Heart left ventricle (tissue), 16 donors: ENCODE data around the gene GPC6. TPM values are rescaled to one million over a fixed set of nuclear protein-coding genes. Genes with fewer than 3 reads are reported as not detected.

Experiments used
- ATAC-seq, 4 donors: fragments of 200-7000 bp; cut with Tn5 transposase; one replicate each; pipeline ENCODE4 v1.9.1; 2020 to 2022; ENCODE audit warnings: moderate library complexity in 4 of 4, mild to moderate bottlenecking in 3 of 4, moderate number of reproducible peaks in 1 of 4
- DNase-seq, 5 donors: peaks; one replicate each; pipeline ENCODE4 v3.0.0-alpha.2; 2020
- H3K27ac ChIP-seq, 12 donors: fragments of 200-600 bp; sonication (generic) in 4 of 12; one replicate each; pipeline versions ENCODE4 v1.5.0 to v1.8.0; 2016 to 2022; ENCODE audit warnings: mild to moderate bottlenecking in 2 of 12
- H3K27me3 ChIP-seq, 9 donors: fragments of 200-600 bp; sonication (generic) in 2 of 9; one replicate each; pipeline versions ENCODE4 v1.5.1 to v1.8.0; 2016 to 2022; ENCODE audit warnings: mild to moderate bottlenecking in 3 of 9
- H3K36me3 ChIP-seq, 9 donors: fragments of 200-600 bp; sonication (generic) in 2 of 9; one replicate each; pipeline versions ENCODE4 v1.5.0 to v1.8.0; 2018 to 2022; ENCODE audit warnings: mild to moderate bottlenecking in 2 of 9
- H3K4me1 ChIP-seq, 12 donors: fragments of 200-600 bp; sonication (generic) in 4 of 12; one replicate each; pipeline versions ENCODE4 v1.5.0 to v1.8.0; 2016 to 2022; ENCODE audit warnings: mild to moderate bottlenecking in 3 of 12
- H3K4me3 ChIP-seq, 12 donors: fragments of 200-600 bp; sonication (generic) in 4 of 12; one replicate each; pipeline versions ENCODE4 v1.5.0 to v1.8.0; 2017 to 2022; ENCODE audit warnings: mild to moderate bottlenecking in 9 of 12, moderate library complexity in 4 of 12
- H3K9me3 ChIP-seq, 12 donors: fragments of 200-600 bp; sonication (generic) in 4 of 12; one replicate each; pipeline versions ENCODE4 v1.5.0 to v1.8.0; 2016 to 2022; ENCODE audit warnings: mild to moderate bottlenecking in 1 of 12
- POLR2A ChIP-seq, 2 donors: fragments of 450-650 bp; IDR thresholded peaks; one replicate each; pipeline ENCODE4 v1.6.1; 2017; ENCODE audit warnings: antibody characterized with exemption in 2 of 2, mild to moderate bottlenecking in 2 of 2, moderate library complexity in 2 of 2
- WGBS, 4 donors: extraction: QIAGEN DNeasy Blood & Tissue Kit in 2 of 4; methylation state at CpG; one replicate each; pipeline versions ENCODE4 v1.1.5 to v1.1.7; 2013 to 2018; 5-methylcytosine and 5-hydroxymethylcytosine counted together
- intact Hi-C, 10 donors: fragments of 100-400 bp; cut with DNase I; formaldehyde crosslinking; loops; one replicate each; pipeline versions ENCODE4 v1.11.1 to v1.14.2; 2022
- polyA plus RNA-seq, 2 donors: library from polyadenylated mRNA; stranded (reverse); fragments of 200-250 nt; gene quantifications; one replicate each; pipeline ENCODE4 v1.2.3, GENCODE V29; 2013
- total RNA-seq, 9 donors: library from RNA; depleted of rRNA in 2 of 9; stranded (reverse); fragments of >200 nt in 2 of 9; fragmentation: NEBNext Ultra II Directional in 3 of 9; extraction: Animal tissue kit (Norgen Biotek cat#: 25700) in 3 of 9; gene quantifications; one replicate each; pipeline versions ENCODE4 v1.1.0 to v1.2.4, GENCODE V29; 2016 to 2023
- TF ChIP-seq, protein P1 (sequence below), 12 donors: fragments of 200-600 bp; sonication (generic) in 4 of 12; IDR thresholded peaks; one replicate each; pipeline versions ENCODE4 v1.5.0 to v1.8.0; 2018 to 2022; ENCODE audit warnings: antibody characterized with exemption in 12 of 12, mild to moderate bottlenecking in 5 of 12
- donor health status: ischemic (EF 13 %, LVEDD 7.1; RV severe dilation, severe dysfunction).
- donor health status: healthy with polysubstance abuse.
- donor health status: DM: no; HTN: yes; CAD: no.
- donor health status: DM: no; HTN: no; CAD: no.
- donor health status: ischemic (EF 25% LVEDD 6.9; RV normal size, moderate dysfunction).
- donor health status: ischemic (EF 25% LVEDD 5.7; RV mildly dilated, moderate dysfunction).
- donor health status: healthy.
- donor health status: DM: yes; HTN: yes; CAD: no.
- donor health status: ischemic (EF 35%, LVEDD 5.7; RV mildly dilated, moderate dysfunction).
- donor health status: nonischemic (EF 11% LVEDD 7.7; RV severe dilation, severe dysfunction).
- donor health status: DM: yes; HTN: yes; CAD: no.
- donor health status: PGD.
- donor health status: ischemic (EF 29% LVEDD 5.4; RV normal size, mild dysfunction).
- donor health status: nonischemic (EF 23%, LVEDD 6.1; RV moderate dilation, normal function).

Gene GPC6
- total and polyA plus RNA-seq, 11 donors: 0.08 to 6.2 (median 2.0) TPM

DNA sequence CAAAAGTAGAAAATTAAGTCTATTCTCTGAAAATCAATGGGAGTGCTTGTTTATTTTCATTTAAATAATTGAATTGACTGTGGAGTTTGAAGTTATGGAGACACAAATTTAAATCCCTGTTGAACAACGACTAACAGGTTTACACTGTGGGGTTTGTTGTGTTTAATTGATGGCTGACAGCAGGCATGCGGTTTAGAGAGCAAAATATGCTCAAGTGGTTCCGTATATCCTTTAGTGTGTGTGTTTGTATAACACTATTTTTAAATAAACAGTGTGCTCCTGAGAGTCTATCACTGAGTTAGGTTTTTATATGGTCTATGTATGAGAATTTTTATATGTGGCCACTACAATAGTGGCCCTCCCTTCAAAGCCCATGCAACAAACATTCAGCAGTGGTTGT lies 332.0 kb downstream of the GPC6 start:
- Histone ChIP-seq H3K27me3 (no peaks in the 10 kb centered on the region), H3K4me3 (no peak overlapping the region), H3K36me3 (no peaks in the 10 kb centered on the region), H3K4me1 (no peaks in the 10 kb centered on the region), H3K9me3 (no peaks in the 10 kb centered on the region), H3K27ac (no peak overlapping the region)
- WGBS, 4 donors: 68 to 74% (median 71%) methylated on average over 3 of the region's 3 CpGs
- ATAC-seq (no peak), DNase-seq (no peak)
- intact Hi-C loops: no loop called here
- TF ChIP-seq POLR2A (IDR thresholded peaks at IDR 0.05): no peak
- TF ChIP-seq, protein P1, sequence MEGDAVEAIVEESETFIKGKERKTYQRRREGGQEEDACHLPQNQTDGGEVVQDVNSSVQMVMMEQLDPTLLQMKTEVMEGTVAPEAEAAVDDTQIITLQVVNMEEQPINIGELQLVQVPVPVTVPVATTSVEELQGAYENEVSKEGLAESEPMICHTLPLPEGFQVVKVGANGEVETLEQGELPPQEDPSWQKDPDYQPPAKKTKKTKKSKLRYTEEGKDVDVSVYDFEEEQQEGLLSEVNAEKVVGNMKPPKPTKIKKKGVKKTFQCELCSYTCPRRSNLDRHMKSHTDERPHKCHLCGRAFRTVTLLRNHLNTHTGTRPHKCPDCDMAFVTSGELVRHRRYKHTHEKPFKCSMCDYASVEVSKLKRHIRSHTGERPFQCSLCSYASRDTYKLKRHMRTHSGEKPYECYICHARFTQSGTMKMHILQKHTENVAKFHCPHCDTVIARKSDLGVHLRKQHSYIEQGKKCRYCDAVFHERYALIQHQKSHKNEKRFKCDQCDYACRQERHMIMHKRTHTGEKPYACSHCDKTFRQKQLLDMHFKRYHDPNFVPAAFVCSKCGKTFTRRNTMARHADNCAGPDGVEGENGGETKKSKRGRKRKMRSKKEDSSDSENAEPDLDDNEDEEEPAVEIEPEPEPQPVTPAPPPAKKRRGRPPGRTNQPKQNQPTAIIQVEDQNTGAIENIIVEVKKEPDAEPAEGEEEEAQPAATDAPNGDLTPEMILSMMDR (IDR thresholded peaks at IDR 0.05): no peak

DNA sequence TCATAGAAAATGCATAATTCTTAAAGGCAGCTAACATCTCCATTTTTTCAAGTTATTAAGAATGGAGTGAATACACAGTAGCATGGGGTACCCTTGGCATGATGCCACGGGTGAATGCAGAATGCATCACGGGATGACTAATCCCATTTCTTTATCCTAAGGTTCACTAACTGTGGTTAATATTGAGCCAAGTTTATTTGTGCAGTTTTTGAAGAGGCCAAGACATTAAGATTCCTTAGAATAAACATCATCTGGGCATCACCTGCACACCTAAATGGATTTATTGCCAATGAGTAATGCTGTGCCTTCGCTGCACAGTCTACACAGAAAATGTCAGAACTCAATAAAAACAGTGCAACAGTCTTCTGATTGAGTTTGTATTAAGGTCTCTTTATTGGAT lies 333.1 kb downstream of the GPC6 start:
- Histone ChIP-seq H3K36me3 (no peaks in the 10 kb centered on the region), H3K9me3 (no peaks in the 10 kb centered on the region), H3K27me3 (no peaks in the 10 kb centered on the region), H3K4me1 (no peaks in the 10 kb centered on the region), H3K4me3 (no peak overlapping the region), H3K27ac (no peak overlapping the region)
- WGBS, 4 donors: 67 to 79% (median 73%) methylated on average over 3 of the region's 3 CpGs
- no peak for TF ChIP-seq POLR2A (IDR thresholded peaks at IDR 0.05)
- TF ChIP-seq, protein P1 (IDR thresholded peaks at IDR 0.05): no peak
- DNase-seq (no peak), ATAC-seq (no peak)
- intact Hi-C loops: no loop called here

DNA sequence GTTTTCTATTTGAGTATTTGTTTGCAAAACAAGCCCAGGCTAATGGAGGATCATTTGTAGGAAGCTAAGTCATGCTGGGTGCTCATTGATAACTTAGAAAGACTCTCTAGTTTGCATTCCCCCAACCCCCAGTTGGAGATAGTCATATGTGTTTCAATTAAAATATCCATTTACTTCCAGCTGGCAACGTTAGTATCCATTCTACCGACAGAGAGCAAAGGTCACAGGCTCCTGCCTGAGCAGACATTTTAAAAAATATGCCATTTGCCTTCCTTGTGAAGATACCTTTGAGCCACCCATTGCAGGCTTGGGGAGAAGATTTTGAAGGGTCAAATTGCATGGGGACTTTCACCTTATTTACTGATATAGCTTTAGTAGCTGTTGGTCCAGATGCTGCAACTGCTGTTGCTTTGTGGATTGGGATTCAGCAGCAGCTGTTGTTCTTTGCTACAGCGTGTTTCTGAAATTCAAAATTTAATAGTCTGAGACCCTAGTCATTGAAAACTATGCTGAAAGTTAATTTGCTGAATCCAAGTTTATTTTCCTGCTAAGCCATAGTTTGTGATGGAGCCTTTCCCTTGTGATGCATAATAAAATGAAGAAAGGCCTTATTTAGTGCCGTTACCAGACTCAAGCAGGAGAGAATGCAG lies 335.1 kb downstream of the GPC6 start:
- no peak for ATAC-seq

DNA sequence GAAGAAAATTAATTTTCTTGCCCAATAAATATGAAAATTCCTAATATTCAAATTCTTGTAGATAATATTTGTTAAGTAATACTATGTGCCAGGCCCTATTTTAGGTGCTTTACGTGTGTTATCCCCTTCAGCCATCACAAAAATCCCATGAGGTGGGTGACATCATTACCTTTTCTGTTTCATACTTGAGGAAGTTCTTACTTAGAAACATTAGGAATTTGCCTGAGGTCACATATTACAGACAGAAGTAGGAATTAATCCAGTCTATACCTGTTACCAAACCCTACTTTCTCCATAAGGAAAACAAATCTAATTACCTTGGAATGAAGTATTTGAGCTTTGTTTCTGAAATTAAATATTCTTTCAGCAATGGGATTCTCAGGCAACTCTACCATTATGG lies 336.1 kb downstream of the GPC6 start:
- Histone ChIP-seq H3K4me1 (no peaks in the 10 kb centered on the region), H3K9me3 (no peaks in the 10 kb centered on the region), H3K27me3 (no peaks in the 10 kb centered on the region), H3K4me3 (no peak overlapping the region), H3K27ac (no peak overlapping the region), H3K36me3 (no peaks in the 10 kb centered on the region)
- DNase-seq (no peak), ATAC-seq (no peak)
- no peak for TF ChIP-seq POLR2A (IDR thresholded peaks at IDR 0.05)
- TF ChIP-seq, protein P1 (IDR thresholded peaks at IDR 0.05): no peak
- intact Hi-C loops: no loop called here
- WGBS, 4 donors: 64 to 79% (median 76%) methylated on average over 1 of the region's 1 CpG

More for the DNA sequence above, 335.1 kb downstream of the GPC6 start:
- Histone ChIP-seq H3K4me1 (no peaks in the 10 kb centered on the region), H3K36me3 (no peaks in the 10 kb centered on the region), H3K27me3 (no peaks in the 10 kb centered on the region), H3K9me3 (no peaks in the 10 kb centered on the region), H3K27ac (no peak overlapping the region), H3K4me3 (no peak overlapping the region)
- 61 to 68% (median 64%) methylated on average over 4 of the region's 4 CpGs for WGBS, 4 donors
- intact Hi-C loops: no loop called here
- DNase-seq: no peak
- TF ChIP-seq, protein P1 (IDR thresholded peaks at IDR 0.05): no peak
- TF ChIP-seq POLR2A (IDR thresholded peaks at IDR 0.05): no peak
